22Rv1 (cell line): Measurements from ENCODE around the gene HES2.

ENCODE experiments used
- H3K27ac ChIP-seq: fragments of 450-650 bp; 2 replicates; pipeline ENCODE4 v1.5.1; 2017
- CTCF ChIP-seq: fragments of 450-650 bp; IDR thresholded peaks from 2 replicates; pipeline ENCODE4 v1.5.1; 2017; ENCODE audit warnings: mild to moderate bottlenecking
- ZFX ChIP-seq: fragments of 450-650 bp; IDR thresholded peaks from 2 replicates; pipeline ENCODE4 v1.6.1; 2017; ENCODE audit warnings: antibody characterized with exemption, borderline replicate concordance

The HES2 gene

GRCh38 chr1:6420454-6421042 is 829 bp upstream of the HES2 start:
- TF ChIP-seq CTCF (no peak), ZFX (no peak)
- H3K27ac ChIP-seq, result no peak overlapping the region

- TF ChIP-seq ZFX, result no peak
- no peak for TF ChIP-seq CTCF
- no peak overlapping the region for H3K27ac ChIP-seq
Observed at GRCh38 chr1:6419397-6419803, 319 bp downstream of the HES2 start.

GRCh38 chr1:6418668-6419396 is 887 bp downstream of the HES2 start:
- TF ChIP-seq CTCF, result no peak
- no peak for TF ChIP-seq ZFX
- H3K27ac ChIP-seq, result no peak overlapping the region

- TF ChIP-seq ZFX (no peak), CTCF (no peak)
- H3K27ac ChIP-seq, result no peak overlapping the region
Observed at GRCh38 chr1:6417961-6418667, 1.6 kb downstream of the HES2 start.

- TF ChIP-seq CTCF (no peak), ZFX (no peak)
- no peak overlapping the region for H3K27ac ChIP-seq
Observed at GRCh38 chr1:6416906-6417305, 2.8 kb downstream of the HES2 start.

- TF ChIP-seq CTCF, result no peak
- TF ChIP-seq ZFX, result no peak
- no peak overlapping the region for H3K27ac ChIP-seq
Observed at GRCh38 chr1:6416295-6416656, 3.4 kb downstream of the HES2 start.

- no peak overlapping the region for H3K27ac ChIP-seq
- TF ChIP-seq CTCF (no peak), ZFX (no peak)
Observed at GRCh38 chr1:6414881-6415626, 4.7 kb downstream of the HES2 start.
